Hepatocyte (in vitro differentiated cells): ENCODE results near the gene F8.

Experiments
- CTCF ChIP-seq: fragments of 200-600 bp; sonication (generic); IDR thresholded peaks from 2 replicates; pipeline ENCODE4 v1.5.1; 2016; ENCODE audit warnings: antibody characterized with exemption, mild to moderate bottlenecking; ENCODE audit not compliant: poor library complexity
- EZH2 ChIP-seq: fragments of 200-600 bp; sonication (generic); IDR thresholded peaks from 2 replicates; pipeline ENCODE4 v1.6.1; 2016; ENCODE audit warnings: antibody characterized with exemption, mild to moderate bottlenecking, borderline replicate concordance
- EZH2phosphoT487 ChIP-seq: fragments of 200-600 bp; sonication (generic); IDR thresholded peaks from one replicate; pipeline ENCODE4 v1.6.1; 2018; ENCODE audit warnings: antibody characterized with exemption, mild to moderate bottlenecking, low read depth, moderate library complexity; ENCODE audit not compliant: unreplicated experiment, severe bottlenecking

DNA sequence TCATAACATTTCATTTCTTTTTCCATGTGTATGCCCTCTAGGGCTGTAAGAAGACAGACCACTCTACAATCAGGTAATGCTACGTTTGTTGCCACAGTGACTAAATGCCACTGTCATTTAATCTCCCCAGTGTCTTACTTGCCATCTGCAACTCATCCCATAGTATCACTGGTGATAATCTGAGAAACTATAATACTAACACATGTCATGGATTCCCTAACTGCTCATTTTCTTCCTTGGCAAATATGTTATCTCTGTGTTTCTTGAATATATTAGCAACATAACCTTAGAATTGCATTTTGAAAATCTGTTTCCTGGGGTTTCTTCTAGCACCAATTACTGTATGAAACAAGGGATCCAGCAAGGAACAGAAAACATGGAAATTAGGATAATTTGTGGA lies 130.2 kb downstream of the F8 start:
- TF ChIP-seq CTCF, result no peak
- no peak for TF ChIP-seq EZH2
- no peak for TF ChIP-seq EZH2phosphoT487
